Left forelimb (tissue), 1 donor: ENCODE results near the gene MLPH.

Experiments used
- DNase-seq: peaks from one replicate; pipeline ENCODE4 v3.0.0-alpha.2; 2018; ENCODE audit warnings: low spot score

Gene MLPH

DNA sequence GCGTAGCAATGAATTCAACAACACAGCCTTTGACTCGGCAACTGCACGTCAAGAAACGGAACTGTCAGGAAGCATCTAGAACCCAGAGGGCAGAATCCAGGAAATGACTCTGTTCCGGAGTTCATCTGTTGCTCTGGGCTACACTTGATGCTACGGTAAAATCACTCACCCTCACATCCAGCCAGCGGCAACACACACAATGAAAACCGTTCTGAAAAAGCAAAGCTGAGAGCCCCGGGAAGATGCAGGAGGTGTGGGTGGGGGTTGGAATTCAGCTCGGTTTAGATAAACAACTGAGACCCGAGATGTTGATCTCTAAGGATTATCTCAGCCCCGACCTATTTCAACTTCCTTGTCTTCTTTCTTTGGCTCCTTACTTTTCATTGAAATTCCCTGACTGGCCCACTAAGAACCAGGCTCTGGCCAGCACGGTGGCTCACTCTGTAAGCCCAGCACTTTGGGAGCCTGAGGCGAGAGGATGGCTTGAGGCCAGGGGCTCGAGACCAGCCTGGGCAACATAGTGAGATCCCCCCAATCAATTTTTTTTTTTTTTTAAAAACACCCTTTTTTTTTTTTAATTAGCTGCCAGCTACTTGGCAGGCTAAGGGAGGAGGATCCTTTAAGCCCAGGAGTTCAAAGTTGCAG lies 116.8 kb downstream of the MLPH start:
- DNase-seq, result no peak

- DNase-seq, result no peak
Observed at GRCh38 chr2:237604391-237604790, 117.3 kb downstream of the MLPH start.
